ENCODE data around the gene IL7R. TPM values are rescaled to one million over a fixed set of nuclear protein-coding genes. Genes with fewer than 3 reads are reported as not detected.

The IL7R gene
- total RNA-seq, 1 experiment from 2014 or later: not detected

- no peak for DNase-seq
- no peak overlapping the region for H2AK5ac ChIP-seq (ENCODE audit: insufficient read length, low read length)
- H4K8ac ChIP-seq (replicated peaks; ENCODE audit: insufficient read length, low read depth, low read length): no peak overlapping the region
Observed at GRCh38 chr5:35876454-35876853, 19.8 kb downstream of the IL7R start.

More at GRCh38 chr5:35876454-35876853, 19.8 kb downstream of the IL7R start:
- no peak overlapping the region for H4K91ac ChIP-seq (ENCODE audit: insufficient read length, low read depth, low read length)
- no peak overlapping the region for H3T11ph ChIP-seq (ENCODE audit: low read length)
- Mint-ChIP-seq H3K27me3 (ENCODE audit: low read depth) (no peaks in the 10 kb centered on the region; the same call in 1 of the 2 replicates), H3K9me3 (no peaks in the 10 kb centered on the region; a peak in 1 of 5 replicates), H3K27ac (no peak overlapping the region), H3K36me3 (ENCODE audit: insufficient read depth in 1 of 3, low read depth in 3 of 3) (no peaks in the 10 kb centered on the region), H3K4me1 (no peaks in the 10 kb centered on the region), H3K4me3 (no peak overlapping the region)
- H3K4me1 ChIP-seq (ENCODE audit: insufficient read depth, low read length): no peaks in the 10 kb centered on the region
- H2BK15ac ChIP-seq (ENCODE audit: low read depth, low read length): no peak overlapping the region
- H3K56ac ChIP-seq (ENCODE audit: insufficient read length, low read depth, low read length): no peak overlapping the region
- H3K27me3 ChIP-seq (ENCODE audit: insufficient read depth, low read length): no peaks in the 10 kb centered on the region
- H3K18ac ChIP-seq (ENCODE audit: insufficient read length, low read depth, low read length): no peak overlapping the region
- H4K20me1 ChIP-seq (ENCODE audit: control insufficient read depth, insufficient read depth, insufficient read length): no peaks in the 10 kb centered on the region
- H2BK12ac ChIP-seq (ENCODE audit: insufficient read length, low read depth, low read length): no peak overlapping the region
- H3K4me2 ChIP-seq (ENCODE audit: insufficient read depth, insufficient read length, low read length): no peak overlapping the region
- no CpG with 5 or more reads among the region's 2 CpGs for WGBS (ENCODE audit: extremely low coverage, insufficient read length, low lambda C conversion rate)
- no peak overlapping the region for H2BK20ac ChIP-seq (ENCODE audit: low read depth, low read length, poor library complexity, severe bottlenecking)
- TF ChIP-seq CTCF (conservative IDR thresholded peaks at IDR 0.05): no peak
- H3K27ac ChIP-seq (ENCODE audit: insufficient read length, low read depth, low read length): no peak overlapping the region
- no peak overlapping the region for H2AFZ ChIP-seq (ENCODE audit: low read length)
- no peak overlapping the region for H2BK5ac ChIP-seq (ENCODE audit: insufficient read length, low read length)
- H3K79me1 ChIP-seq (ENCODE audit: insufficient read depth, low read depth, low read length, poor library complexity, severe bottlenecking): no peaks in the 10 kb centered on the region
- no peak overlapping the region for H4K5ac ChIP-seq (ENCODE audit: insufficient read length, low read depth, low read length)
- H3K23me2 ChIP-seq (ENCODE audit: insufficient read length, low read depth, low read length, poor library complexity, severe bottlenecking): no peaks in the 10 kb centered on the region
- H3K9ac ChIP-seq (ENCODE audit: extremely low read depth, insufficient read length, low read length): no peak overlapping the region
- no peaks in the 10 kb centered on the region for H3K79me2 ChIP-seq (ENCODE audit: insufficient read depth, low read length)
- no peak overlapping the region for H3K14ac ChIP-seq (ENCODE audit: insufficient read depth, low read length)
- H3K4ac ChIP-seq (ENCODE audit: low read depth, low read length): no peak overlapping the region
- no peaks in the 10 kb centered on the region for H3K9me3 ChIP-seq (ENCODE audit: control insufficient read depth, low read depth, low read length)
- no peak overlapping the region for H2BK120ac ChIP-seq (ENCODE audit: low read depth, low read length, poor library complexity, severe bottlenecking)
- H3K23ac ChIP-seq (ENCODE audit: insufficient read length, low read depth, low read length): no peak overlapping the region
